CD4-positive, alpha-beta T cell treated with Interleukin-12 subunit alpha and Interleukin-12 subunit beta, for 1 hour (primary cell): ENCODE measurements around the gene CCSER2.

Experiments used
- DNase-seq: peaks from one replicate; pipeline ENCODE4 v3.0.0-alpha.2; 2020

Gene CCSER2

GRCh38 chr10:84550756-84551436 lies 222.5 kb downstream of the CCSER2 start:
- DNase-seq, result no peak

GRCh38 chr10:84551437-84552120 lies 223.2 kb downstream of the CCSER2 start:
- DNase-seq, result no peak

- no peak for DNase-seq
These were observed 224.1 kb downstream of the CCSER2 start for GRCh38 chr10:84552478-84552877.

- DNase-seq, result no peak
These were observed 234.2 kb downstream of the CCSER2 start for GRCh38 chr10:84562592-84562991.

GRCh38 chr10:84563355-84563754 lies 235.0 kb downstream of the CCSER2 start:
- no peak for DNase-seq

GRCh38 chr10:84563868-84564267 lies 235.5 kb downstream of the CCSER2 start:
- no peak for DNase-seq

- no peak for DNase-seq
These were observed 237.6 kb downstream of the CCSER2 start for GRCh38 chr10:84565881-84566582.

- no peak for DNase-seq
These were observed 238.7 kb downstream of the CCSER2 start for GRCh38 chr10:84567133-84567532.
